NCI-H2227 (cell line): ENCODE results near the gene FGD4.
A peak's percentile ranks its signal among the peaks of the same experiment; 100 is the strongest.
"Not testable (repeated sequence)": the region's sequence is repeated elsewhere in the genome, so short reads cannot be mapped to it uniquely, and the experiment has no call there.

Experiments
- DNase-seq: peaks from one replicate; lab custom pipeline; 2025; ENCODE audit not compliant: unreplicated experiment; lab: John Stamatoyannopoulos, UW

The FGD4 gene

GRCh38 chr12:32516230-32516629, 116.9 kb downstream of the FGD4 start:
- DNase-seq, result no peak

DNA sequence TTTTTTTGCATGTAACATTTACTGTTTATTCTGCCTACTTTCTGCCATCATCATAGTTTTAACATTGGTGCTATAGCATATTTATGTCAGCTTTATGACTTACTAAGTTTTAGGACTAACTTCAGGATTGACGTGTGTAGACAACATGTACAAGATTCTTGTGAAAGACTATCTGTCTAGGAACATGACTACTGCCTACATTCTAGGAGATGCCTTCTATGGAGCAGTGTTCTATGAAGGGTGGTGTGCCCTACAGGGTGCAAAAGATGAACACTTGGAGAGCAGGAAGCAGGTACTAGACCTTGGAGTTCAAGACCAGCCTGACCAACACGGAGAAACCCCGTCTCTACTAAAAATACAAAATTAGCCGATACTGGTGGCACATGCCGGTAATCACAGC, 118.6 kb downstream of the FGD4 start:
- DNase-seq, result no peak

DNA sequence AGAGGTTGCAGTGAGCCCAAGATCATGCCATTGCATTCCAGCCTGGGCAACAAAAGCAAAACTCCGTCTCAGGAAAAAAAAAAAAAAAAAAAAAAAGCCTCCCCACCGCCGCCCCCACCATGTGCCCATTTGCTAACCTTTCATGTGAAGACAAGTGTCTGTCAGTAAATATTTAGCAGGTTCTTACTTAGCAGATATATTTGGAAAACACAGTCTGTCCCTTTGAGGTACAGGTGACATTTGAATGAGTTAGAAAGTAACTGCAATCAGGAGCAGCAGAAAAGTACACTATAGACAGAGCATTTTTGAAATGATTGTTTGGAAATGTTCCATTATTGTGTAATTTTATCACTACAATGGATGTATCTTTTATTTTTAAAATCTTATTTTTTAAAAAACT, 119.7 kb downstream of the FGD4 start:
- DNase-seq, result no peak

- no peak for DNase-seq
Observed at GRCh38 chr12:32522331-32523221, 123.2 kb downstream of the FGD4 start.

- DNase-seq, result not testable (repeated sequence)
Observed at GRCh38 chr12:32525802-32526201, 126.4 kb downstream of the FGD4 start.

GRCh38 chr12:32526343-32526742, 127.0 kb downstream of the FGD4 start:
- DNase-seq, result not testable (repeated sequence)

GRCh38 chr12:32532422-32532821, 133.1 kb downstream of the FGD4 start:
- no peak for DNase-seq

- no peak for DNase-seq
Observed at GRCh38 chr12:32532951-32533350, 133.6 kb downstream of the FGD4 start.

GRCh38 chr12:32533506-32533905, 134.1 kb downstream of the FGD4 start:
- DNase-seq, result not testable (repeated sequence)

- peak; percentile 1 for DNase-seq
Observed at GRCh38 chr12:32533971-32534590, 134.7 kb downstream of the FGD4 start.

- DNase-seq, result no peak
Observed at GRCh38 chr12:32534698-32535097, 135.3 kb downstream of the FGD4 start.

- peak; percentile 30 for DNase-seq
Observed at GRCh38 chr12:32535288-32535999, 136.1 kb downstream of the FGD4 start.

- no peak for DNase-seq
Observed at GRCh38 chr12:32536000-32536345, 136.6 kb downstream of the FGD4 start.

DNA sequence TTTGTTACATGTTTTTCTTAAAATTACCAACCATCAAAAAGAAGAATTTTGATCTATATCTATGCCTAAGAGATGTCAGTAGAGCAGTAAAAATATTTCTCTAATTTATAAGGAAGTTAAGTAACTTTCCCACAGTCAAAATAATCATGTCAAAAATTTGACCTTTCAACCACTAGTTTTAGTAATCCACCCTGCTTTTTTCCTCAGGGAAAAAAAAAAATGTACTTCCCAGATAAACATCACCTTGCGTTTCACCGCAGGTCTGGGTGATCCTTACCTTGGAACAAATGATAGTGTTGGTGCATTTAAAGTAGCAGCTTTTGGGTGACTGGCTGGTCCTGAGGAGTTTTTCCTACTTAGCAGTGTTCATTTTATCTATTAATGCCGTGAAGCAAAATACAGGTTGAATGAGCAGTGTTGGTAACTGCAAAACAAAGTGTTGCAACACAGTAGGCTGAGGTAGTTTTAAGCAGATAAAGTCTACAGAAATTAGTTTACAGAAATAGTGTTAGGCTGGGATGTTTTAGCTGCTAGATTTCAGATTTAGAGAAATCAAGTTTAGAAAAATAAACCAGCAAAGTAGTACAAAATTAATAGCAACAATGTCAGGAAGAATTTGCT, 142.5 kb downstream of the FGD4 start:
- no peak for DNase-seq

- no peak for DNase-seq
Observed at GRCh38 chr12:32542428-32543229, 143.3 kb downstream of the FGD4 start.

GRCh38 chr12:32544893-32545292, 145.5 kb downstream of the FGD4 start:
- DNase-seq, result no peak

GRCh38 chr12:32545413-32545980, 146.1 kb downstream of the FGD4 start:
- DNase-seq, result no peak

- no peak for DNase-seq
Observed at GRCh38 chr12:32546272-32546671, 146.9 kb downstream of the FGD4 start.

DNA sequence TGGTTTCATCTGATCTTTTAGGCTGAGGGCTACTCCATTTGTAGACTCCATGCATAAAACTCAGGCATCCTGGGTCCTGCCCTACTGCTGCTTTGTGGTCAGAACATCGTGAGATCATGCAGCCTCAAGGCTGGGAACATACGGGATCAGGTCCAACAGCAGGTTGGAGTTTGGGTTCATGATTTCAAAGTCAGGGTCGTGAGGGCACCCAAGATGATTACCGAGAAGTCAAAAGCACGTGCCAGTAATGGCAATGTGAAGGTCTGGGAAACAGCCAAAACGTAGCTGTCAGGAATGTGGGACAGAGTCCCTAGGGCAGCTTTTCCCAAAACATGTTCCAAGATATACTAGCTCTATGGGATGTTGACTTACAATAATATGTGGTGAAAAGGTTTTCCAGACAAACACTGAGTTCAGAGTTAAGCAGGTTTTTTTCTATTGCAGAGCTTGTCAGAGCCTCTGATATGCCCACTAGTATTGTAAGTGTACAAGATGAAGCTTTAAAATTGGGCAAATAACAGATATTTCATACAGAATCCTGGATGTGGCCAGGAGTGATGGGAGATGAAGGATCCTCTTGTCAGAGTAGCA, 149.4 kb downstream of the FGD4 start:
- no peak for DNase-seq

- DNase-seq, result peak; percentile 7
Observed at GRCh38 chr12:32549675-32550079, 150.3 kb downstream of the FGD4 start.
